Heart left ventricle (tissue), 16 donors: ENCODE measurements around the gene SIRT6. TPM values are rescaled to one million over a fixed set of nuclear protein-coding genes. Genes with fewer than 3 reads are reported as not detected.

Experiments used
- ATAC-seq, 4 donors: fragments of 200-7000 bp; cut with Tn5 transposase; one replicate each; pipeline ENCODE4 v1.9.1; 2020 to 2022; ENCODE audit warnings: moderate library complexity in 4 of 4, mild to moderate bottlenecking in 3 of 4, moderate number of reproducible peaks in 1 of 4
- DNase-seq, 5 donors: peaks; one replicate each; pipeline ENCODE4 v3.0.0-alpha.2; 2020
- H3K27ac ChIP-seq, 12 donors: fragments of 200-600 bp; sonication (generic) in 4 of 12; one replicate each; pipeline versions ENCODE4 v1.5.0 to v1.8.0; 2016 to 2022; ENCODE audit warnings: mild to moderate bottlenecking in 2 of 12
- H3K27me3 ChIP-seq, 9 donors: fragments of 200-600 bp; sonication (generic) in 2 of 9; one replicate each; pipeline versions ENCODE4 v1.5.1 to v1.8.0; 2016 to 2022; ENCODE audit warnings: mild to moderate bottlenecking in 3 of 9
- H3K36me3 ChIP-seq, 9 donors: fragments of 200-600 bp; sonication (generic) in 2 of 9; one replicate each; pipeline versions ENCODE4 v1.5.0 to v1.8.0; 2018 to 2022; ENCODE audit warnings: mild to moderate bottlenecking in 2 of 9
- H3K4me1 ChIP-seq, 12 donors: fragments of 200-600 bp; sonication (generic) in 4 of 12; one replicate each; pipeline versions ENCODE4 v1.5.0 to v1.8.0; 2016 to 2022; ENCODE audit warnings: mild to moderate bottlenecking in 3 of 12
- H3K4me3 ChIP-seq, 12 donors: fragments of 200-600 bp; sonication (generic) in 4 of 12; one replicate each; pipeline versions ENCODE4 v1.5.0 to v1.8.0; 2017 to 2022; ENCODE audit warnings: mild to moderate bottlenecking in 9 of 12, moderate library complexity in 4 of 12
- H3K9me3 ChIP-seq, 12 donors: fragments of 200-600 bp; sonication (generic) in 4 of 12; one replicate each; pipeline versions ENCODE4 v1.5.0 to v1.8.0; 2016 to 2022; ENCODE audit warnings: mild to moderate bottlenecking in 1 of 12
- POLR2A ChIP-seq, 2 donors: fragments of 450-650 bp; IDR thresholded peaks; one replicate each; pipeline ENCODE4 v1.6.1; 2017; ENCODE audit warnings: antibody characterized with exemption in 2 of 2, mild to moderate bottlenecking in 2 of 2, moderate library complexity in 2 of 2
- WGBS, 4 donors: extraction: QIAGEN DNeasy Blood & Tissue Kit in 2 of 4; methylation state at CpG; one replicate each; pipeline versions ENCODE4 v1.1.5 to v1.1.7; 2013 to 2018; 5-methylcytosine and 5-hydroxymethylcytosine counted together
- intact Hi-C, 10 donors: fragments of 100-400 bp; cut with DNase I; formaldehyde crosslinking; loops; one replicate each; pipeline versions ENCODE4 v1.11.1 to v1.14.2; 2022
- polyA plus RNA-seq, 2 donors: library from polyadenylated mRNA; stranded (reverse); fragments of 200-250 nt; gene quantifications; one replicate each; pipeline ENCODE4 v1.2.3, GENCODE V29; 2013
- total RNA-seq, 9 donors: library from RNA; depleted of rRNA in 2 of 9; stranded (reverse); fragments of >200 nt in 2 of 9; fragmentation: NEBNext Ultra II Directional in 3 of 9; extraction: Animal tissue kit (Norgen Biotek cat#: 25700) in 3 of 9; gene quantifications; one replicate each; pipeline versions ENCODE4 v1.1.0 to v1.2.4, GENCODE V29; 2016 to 2023
- TF ChIP-seq, protein P1 (sequence below), 12 donors: fragments of 200-600 bp; sonication (generic) in 4 of 12; IDR thresholded peaks; one replicate each; pipeline versions ENCODE4 v1.5.0 to v1.8.0; 2018 to 2022; ENCODE audit warnings: antibody characterized with exemption in 12 of 12, mild to moderate bottlenecking in 5 of 12
- donor health status: ischemic (EF 13 %, LVEDD 7.1; RV severe dilation, severe dysfunction).
- donor health status: healthy with polysubstance abuse.
- donor health status: DM: no; HTN: yes; CAD: no.
- donor health status: DM: no; HTN: no; CAD: no.
- donor health status: ischemic (EF 25% LVEDD 6.9; RV normal size, moderate dysfunction).
- donor health status: ischemic (EF 25% LVEDD 5.7; RV mildly dilated, moderate dysfunction).
- donor health status: healthy.
- donor health status: DM: yes; HTN: yes; CAD: no.
- donor health status: ischemic (EF 35%, LVEDD 5.7; RV mildly dilated, moderate dysfunction).
- donor health status: nonischemic (EF 11% LVEDD 7.7; RV severe dilation, severe dysfunction).
- donor health status: DM: yes; HTN: yes; CAD: no.
- donor health status: PGD.
- donor health status: ischemic (EF 29% LVEDD 5.4; RV normal size, mild dysfunction).
- donor health status: nonischemic (EF 23%, LVEDD 6.1; RV moderate dilation, normal function).

Gene SIRT6
- total and polyA plus RNA-seq, 11 donors, result 10.2 to 29.0 (median 13.1) TPM

DNA sequence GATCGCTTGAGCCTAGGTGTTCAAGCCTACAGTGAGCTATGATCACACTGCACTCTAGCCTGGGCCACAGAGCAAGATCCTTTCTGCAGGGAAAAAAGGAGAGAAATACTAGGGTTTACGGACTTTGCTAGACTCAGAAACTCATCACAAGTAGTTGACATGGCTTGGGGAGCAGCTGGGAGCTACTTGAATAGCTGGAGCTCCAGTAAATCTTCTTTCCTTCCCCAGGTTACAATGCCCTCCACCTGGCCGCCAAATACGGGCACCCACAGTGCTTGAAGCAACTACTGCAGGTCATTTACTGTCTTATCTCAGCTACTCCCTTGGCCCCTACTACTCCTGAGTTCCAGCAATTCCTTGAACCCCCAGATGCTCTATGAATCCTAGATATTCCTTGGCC, 19.4 kb upstream of the SIRT6 start:
- DNase-seq (no peak), ATAC-seq (no peak)
- no peak overlapping the region for H3K4me3 ChIP-seq
- 83 to 87% (median 85%) methylated on average over 4 of the region's 4 CpGs for WGBS, 4 donors
- no peaks in the 10 kb centered on the region for H3K9me3 ChIP-seq
- H3K4me1 ChIP-seq, result peaks cover 0 to 15% (median 0%) of the 10 kb centered on the region in 12 donors
- intact Hi-C loops, result loop anchor here in 9 of 10 donors (5.0 to 10.0 kb wide), 5 partner anchors 57 to 537 kb away; partner anchors contain the start of gene EEF2 (in 4 of the 9)
- no peaks in the 10 kb centered on the region for H3K36me3 ChIP-seq
- no peak for TF ChIP-seq POLR2A (IDR thresholded peaks at IDR 0.05)
- TF ChIP-seq, protein P1, sequence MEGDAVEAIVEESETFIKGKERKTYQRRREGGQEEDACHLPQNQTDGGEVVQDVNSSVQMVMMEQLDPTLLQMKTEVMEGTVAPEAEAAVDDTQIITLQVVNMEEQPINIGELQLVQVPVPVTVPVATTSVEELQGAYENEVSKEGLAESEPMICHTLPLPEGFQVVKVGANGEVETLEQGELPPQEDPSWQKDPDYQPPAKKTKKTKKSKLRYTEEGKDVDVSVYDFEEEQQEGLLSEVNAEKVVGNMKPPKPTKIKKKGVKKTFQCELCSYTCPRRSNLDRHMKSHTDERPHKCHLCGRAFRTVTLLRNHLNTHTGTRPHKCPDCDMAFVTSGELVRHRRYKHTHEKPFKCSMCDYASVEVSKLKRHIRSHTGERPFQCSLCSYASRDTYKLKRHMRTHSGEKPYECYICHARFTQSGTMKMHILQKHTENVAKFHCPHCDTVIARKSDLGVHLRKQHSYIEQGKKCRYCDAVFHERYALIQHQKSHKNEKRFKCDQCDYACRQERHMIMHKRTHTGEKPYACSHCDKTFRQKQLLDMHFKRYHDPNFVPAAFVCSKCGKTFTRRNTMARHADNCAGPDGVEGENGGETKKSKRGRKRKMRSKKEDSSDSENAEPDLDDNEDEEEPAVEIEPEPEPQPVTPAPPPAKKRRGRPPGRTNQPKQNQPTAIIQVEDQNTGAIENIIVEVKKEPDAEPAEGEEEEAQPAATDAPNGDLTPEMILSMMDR (IDR thresholded peaks at IDR 0.05), result no peak
- no peak overlapping the region for H3K27ac ChIP-seq
- peaks cover 13 to 34% (median 26%) of the 10 kb centered on the region in 9 donors for H3K27me3 ChIP-seq

DNA sequence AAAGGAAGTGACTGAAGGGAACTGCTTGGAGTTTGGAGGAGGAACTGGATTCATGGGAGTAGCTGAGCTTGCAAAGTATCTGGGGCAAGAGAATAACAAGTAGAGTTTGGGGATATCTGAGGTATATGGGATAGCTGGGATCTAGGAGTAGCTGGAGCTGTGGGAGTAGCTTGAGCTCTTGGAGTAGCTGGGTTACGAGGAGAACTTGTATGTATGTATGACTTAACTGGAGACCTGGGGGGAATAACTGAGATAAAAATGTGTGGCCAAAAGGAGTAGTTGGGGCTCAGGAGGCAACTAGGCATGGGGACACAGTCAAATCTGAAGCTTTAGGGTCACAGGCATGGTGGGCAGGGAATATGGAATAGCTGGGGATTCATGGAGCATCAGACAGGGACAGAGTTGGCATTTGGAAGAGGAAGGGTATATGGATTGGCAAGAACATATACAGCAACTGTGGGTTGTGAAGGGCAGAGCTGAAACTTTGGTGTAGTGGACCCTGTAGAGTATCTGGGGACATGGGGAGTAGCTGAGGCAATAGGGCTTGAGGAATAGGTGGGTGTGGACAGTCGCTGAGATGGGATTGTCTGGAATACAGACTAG, 18.7 kb upstream of the SIRT6 start:
- no peaks in the 10 kb centered on the region for H3K36me3 ChIP-seq
- TF ChIP-seq, protein P1 (IDR thresholded peaks at IDR 0.05), result no peak
- TF ChIP-seq POLR2A (IDR thresholded peaks at IDR 0.05), result no peak
- no peak overlapping the region for H3K27ac ChIP-seq
- no peak overlapping the region for H3K4me3 ChIP-seq
- H3K9me3 ChIP-seq, result no peaks in the 10 kb centered on the region
- intact Hi-C loops, result loop anchor here in 9 of 10 donors (5.0 to 10.0 kb wide), 5 partner anchors 56 to 536 kb away; partner anchors contain the start of gene EEF2 (in 4 of the 9)
- 71 to 84% (median 79%) methylated on average over 2 of the region's 2 CpGs for WGBS, 4 donors
- H3K27me3 ChIP-seq, result peaks cover 21 to 42% (median 33%) of the 10 kb centered on the region in 9 donors
- H3K4me1 ChIP-seq, result peaks cover 0 to 15% (median 0%) of the 10 kb centered on the region in 12 donors
- DNase-seq, result no peak
- ATAC-seq, result no peak

DNA sequence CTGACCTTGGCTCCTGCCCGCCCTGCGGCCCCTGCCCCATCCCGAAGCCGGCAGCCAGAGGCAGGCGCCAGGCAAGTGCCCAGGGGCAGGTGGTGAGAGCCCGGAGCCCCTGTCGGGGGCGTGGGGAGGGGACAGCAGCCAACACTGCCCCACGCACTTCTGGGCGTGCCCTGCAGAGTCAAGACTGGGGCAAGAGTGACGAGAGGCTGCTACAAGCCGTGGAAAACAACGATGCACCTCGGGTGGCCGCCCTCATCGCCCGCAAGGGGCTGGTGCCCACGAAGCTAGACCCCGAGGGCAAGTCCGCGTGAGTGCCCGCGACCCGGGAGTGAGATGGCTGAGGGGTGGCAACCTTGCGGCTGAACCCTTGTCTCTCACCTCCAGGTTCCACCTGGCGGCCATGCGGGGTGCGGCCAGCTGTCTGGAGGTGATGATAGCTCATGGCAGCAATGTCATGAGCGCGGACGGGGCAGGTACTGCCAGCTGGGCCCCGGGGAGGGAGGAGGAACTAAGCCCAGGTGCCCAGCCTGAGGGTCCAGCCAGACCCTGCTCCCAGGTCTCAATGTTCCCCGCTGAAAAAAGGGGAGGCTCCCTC, 17.4 kb upstream of the SIRT6 start:
- Histone ChIP-seq H3K4me1 (peaks cover 0 to 11% (median 0%) of the 10 kb centered on the region in 12 donors), H3K27me3 (peaks cover 22 to 54% (median 44%) of the 10 kb centered on the region in 9 donors), H3K4me3 (no peak overlapping the region), H3K36me3 (no peaks in the 10 kb centered on the region), H3K9me3 (no peaks in the 10 kb centered on the region), H3K27ac (no peak overlapping the region)
- DNase-seq, result no peak
- TF ChIP-seq, protein P1 (IDR thresholded peaks at IDR 0.05), result no peak
- no peak for TF ChIP-seq POLR2A (IDR thresholded peaks at IDR 0.05)
- WGBS, 4 donors, result 62 to 74% (median 69%) methylated on average over 17 to 33 of the region's 33 CpGs
- intact Hi-C loops, result loop anchor here in 9 of 10 donors (5.0 to 10.0 kb wide), 5 partner anchors 55 to 535 kb away; partner anchors contain the start of gene EEF2 (in 4 of the 9)
- no peak for ATAC-seq

DNA sequence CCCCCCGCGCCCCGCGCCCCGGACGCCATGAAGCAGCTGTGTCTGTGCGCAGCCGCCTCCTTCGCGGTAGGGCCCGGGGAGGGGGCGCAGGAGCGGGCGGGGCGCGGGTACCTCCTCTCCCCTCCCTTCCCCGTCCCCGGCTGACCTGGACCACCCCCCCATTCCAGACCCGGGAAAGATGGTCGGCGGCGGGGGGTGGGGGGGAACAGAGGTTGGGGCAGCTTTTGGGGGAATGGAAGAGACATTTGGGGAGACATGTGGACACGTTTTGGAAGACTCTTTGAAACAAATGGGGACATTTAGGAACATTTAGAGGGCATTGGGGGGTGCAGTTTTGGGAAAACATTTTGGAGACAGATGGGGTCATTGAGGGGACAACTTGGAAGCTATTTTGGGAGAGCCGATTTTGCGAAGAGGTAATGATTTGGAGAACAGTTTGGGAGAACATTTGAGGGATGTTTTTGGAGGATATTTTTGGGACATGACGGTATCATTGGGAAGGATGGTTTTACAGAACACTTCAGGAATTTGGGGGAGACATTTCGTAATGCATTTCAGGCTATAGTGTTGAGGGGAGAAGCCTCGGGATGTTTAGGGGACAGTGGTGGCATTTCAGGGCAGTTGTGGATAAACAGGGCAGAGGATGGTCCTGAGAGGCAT, 16.2 kb upstream of the SIRT6 start:
- H3K27ac ChIP-seq, result no peak overlapping the region
- ATAC-seq (no peak), DNase-seq (no peak)
- no peaks in the 10 kb centered on the region for H3K9me3 ChIP-seq
- peaks cover 22 to 64% (median 50%) of the 10 kb centered on the region in 9 donors for H3K27me3 ChIP-seq
- H3K4me3 ChIP-seq, result peak overlapping the region in 1 of 12 donors; percentile 8
- H3K4me1 ChIP-seq, result peaks cover 0 to 7% (median 0%) of the 10 kb centered on the region in 12 donors
- no peaks in the 10 kb centered on the region for H3K36me3 ChIP-seq
- intact Hi-C loops, result no loop called here
- 6 to 18% (median 9%) methylated on average over 10 to 28 of the region's 28 CpGs for WGBS, 4 donors
- TF ChIP-seq POLR2A (IDR thresholded peaks at IDR 0.05), result no peak
- TF ChIP-seq, protein P1 (IDR thresholded peaks at IDR 0.05), result no peak
